Kidney (tissue), 14 donors: ENCODE measurements around the gene CCDC9B. TPM values are rescaled to one million over a fixed set of nuclear protein-coding genes. Genes with fewer than 3 reads are reported as not detected.

Experiments used
- DNase-seq, 5 donors: peaks; one replicate each; pipeline ENCODE4 v3.0.0-alpha.2; 2013 to 2020
- FAIRE-seq: peaks from 2 replicates; lab custom pipeline; 2012; peaks lifted over from hg19 to GRCh38; lab: Jason Lieb, UNC
- H3K27ac ChIP-seq, 2 donors: one replicate each; pipeline ENCODE4 v1.7.0; 2013; ENCODE audit warnings: low read depth in 2 of 2, low read length in 2 of 2, inconsistent platforms in 1 of 2
- H3K27me3 ChIP-seq: one replicate; pipeline ENCODE4 v1.7.1; 2013; ENCODE audit warnings: low read length, inconsistent platforms; ENCODE audit not compliant: control insufficient read depth, insufficient read depth
- H3K36me3 ChIP-seq, 3 donors: one replicate each; pipeline versions ENCODE4 v1.7.0 to v1.7.1; 2013; ENCODE audit warnings: low read length in 3 of 3, control low read depth in 1 of 3, inconsistent platforms in 1 of 3; ENCODE audit not compliant: insufficient read depth in 3 of 3, control insufficient read depth in 2 of 3
- H3K4me1 ChIP-seq, 3 donors: one replicate each; pipeline versions ENCODE4 v1.7.0 to v1.7.1; 2013; ENCODE audit warnings: low read length in 3 of 3, inconsistent platforms in 1 of 3, low read depth in 1 of 3; ENCODE audit not compliant: control insufficient read depth in 2 of 3, insufficient read depth in 2 of 3
- H3K4me3 ChIP-seq, 3 donors: one replicate each; pipeline versions ENCODE4 v1.7.0 to v1.8.1; 2013; ENCODE audit warnings: low read length in 3 of 3, control low read depth in 1 of 3, inconsistent platforms in 1 of 3
- H3K9ac ChIP-seq, 3 donors: one replicate each; pipeline versions ENCODE4 v1.7.0 to v1.7.1; 2013; ENCODE audit warnings: low read length in 3 of 3, control low read depth in 1 of 3, inconsistent platforms in 1 of 3
- H3K9me3 ChIP-seq, 3 donors: one replicate each; pipeline versions ENCODE4 v1.7.0 to v1.7.1; 2013; ENCODE audit warnings: low read length in 3 of 3, control low read depth in 1 of 3, inconsistent platforms in 1 of 3; ENCODE audit not compliant: control insufficient read depth in 2 of 3, insufficient read depth in 1 of 3
- CTCF ChIP-seq: IDR thresholded peaks from 3 replicates; pipeline ENCODE4 v1.5.1; 2012; ENCODE audit warnings: mild to moderate bottlenecking, moderate library complexity, borderline replicate concordance; ENCODE audit not compliant: insufficient read depth; ENCODE audit errors: extremely low read depth
- intact Hi-C: fragments of 100-400 bp; cut with DNase I; formaldehyde crosslinking; loops from one replicate; pipeline ENCODE4 v1.11.1; 2022
- polyA plus RNA-seq: library from polyadenylated mRNA; stranded (reverse); fragments of 350-450 nt; fragmentation: Illumina TruSeq; extraction: RNeasy Lipid Tissue Mini Kit (QIAGEN cat#74804); gene quantifications from one replicate; pipeline ENCODE4 v1.2.3, GENCODE V29; 2014; ENCODE audit warnings: low read depth, low replicate concordance; ENCODE audit not compliant: insufficient read depth
- total RNA-seq: library from RNA; stranded (reverse); fragmentation: NEBNext Ultra II Directional; extraction: Animal tissue kit (Norgen Biotek cat#: 25700); gene quantifications from one replicate; pipeline ENCODE4 v1.2.1, GENCODE V29; 2021
- donor health status: control.
- donor health status: control.
- donor health status: control.
- donor health status: control.
- donor health status: control.
- donor health status: DM: yes; HTN: yes; CAD: no.
- donor health status: Normal renal cell carcinoma (clear cell type).

CCDC9B gene
- total and polyA plus RNA-seq, 2 donors from 2014 or later, result 4.7 to 60.0 TPM

GRCh38 chr15:40358471-40359353 is 18.0 kb upstream of the CCDC9B start:
- FAIRE-seq (no peak), DNase-seq (peak in 2 of 5 donors; percentile 24 to 78)
- Histone ChIP-seq H3K9ac (no peak overlapping the region), H3K27me3 (no peaks in the 10 kb centered on the region), H3K27ac (no peak overlapping the region), H3K4me1 (peaks cover 0 to 13% (median 0%) of the 10 kb centered on the region in 3 donors), H3K9me3 (no peaks in the 10 kb centered on the region), H3K36me3 (no peaks in the 10 kb centered on the region), H3K4me3 (no peak overlapping the region)
- intact Hi-C loops, result no loop called here
- TF ChIP-seq CTCF, result no peak

GRCh38 chr15:40357723-40358470 is 17.2 kb upstream of the CCDC9B start, which contains the start of gene DISP2:
TSS of gene DISP2 (plus strand) at chr15:40358219. CDS start at chr15:40358322, 103 bp downstream.
- no peak within 1 kb of the TSS for H3K27ac ChIP-seq
- H3K4me3 ChIP-seq, result peak within 1 kb of the TSS in 2 of 3 donors; percentile 55 to 61
- intact Hi-C loops, result no loop called here
- H3K36me3 ChIP-seq, result no peaks in the 10 kb centered on the region
- TF ChIP-seq CTCF, result no peak
- peaks cover 0 to 13% (median 0%) of the 10 kb centered on the region in 3 donors for H3K4me1 ChIP-seq
- DNase-seq (peak; percentile 91 to 95 (median 93)), FAIRE-seq (no peak)
- H3K9me3 ChIP-seq, result no peaks in the 10 kb centered on the region
- no peaks in the 10 kb centered on the region for H3K27me3 ChIP-seq
- peak within 1 kb of the TSS in 1 of 3 donors; percentile 12 for H3K9ac ChIP-seq

- H3K36me3 ChIP-seq, result no peaks in the 10 kb centered on the region
- no peak overlapping the region for H3K9ac ChIP-seq
- H3K9me3 ChIP-seq, result no peaks in the 10 kb centered on the region
- no peak for TF ChIP-seq CTCF
- no peak overlapping the region for H3K27ac ChIP-seq
- FAIRE-seq (no peak), DNase-seq (no peak)
- no peaks in the 10 kb centered on the region for H3K27me3 ChIP-seq
- no peak overlapping the region for H3K4me3 ChIP-seq
- intact Hi-C loops, result no loop called here
- H3K4me1 ChIP-seq, result peaks cover 0 to 13% (median 0%) of the 10 kb centered on the region in 3 donors
Measured at GRCh38 chr15:40357246-40357645, 16.5 kb upstream of the CCDC9B start.
